Ammon's horn (tissue), 1 donor: Measurements from ENCODE around the gene CLN6.
"Not testable (repeated sequence)": the region's sequence is repeated elsewhere in the genome, so short reads cannot be mapped to it uniquely, and the experiment has no call there.

ENCODE experiments used
- DNase-seq: peaks from one replicate; pipeline ENCODE4 v3.0.0-alpha.2; 2016; ENCODE audit warnings: low spot score

The CLN6 gene

DNA sequence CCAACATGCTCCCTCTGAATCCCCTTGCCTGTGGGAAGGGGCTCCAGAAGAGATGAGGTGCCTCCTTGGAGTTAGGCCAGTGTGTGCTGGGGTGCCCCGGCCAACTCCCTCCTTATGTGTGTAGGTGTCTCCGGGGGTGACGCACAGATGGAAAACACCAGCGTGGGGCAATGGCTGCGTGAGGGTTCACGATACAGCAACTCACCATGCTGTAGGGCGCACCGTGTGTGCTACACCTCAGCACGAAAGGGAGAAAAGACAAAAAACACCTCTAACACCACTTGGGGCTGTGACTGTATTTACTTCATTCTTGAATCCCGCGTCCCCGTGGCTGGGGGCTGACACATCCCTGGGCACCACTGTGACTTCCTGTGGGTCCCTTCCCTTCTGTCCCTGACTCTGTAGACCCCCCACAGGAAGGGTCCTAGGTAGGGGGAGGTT, 22.8 kb downstream of the CLN6 start:
- no peak for DNase-seq

- DNase-seq: peak; percentile 71
Measured at GRCh38 chr15:68205954-68206539, 23.5 kb downstream of the CLN6 start.

- DNase-seq: no peak
Measured at GRCh38 chr15:68205558-68205944, 24.0 kb downstream of the CLN6 start.

GRCh38 chr15:68204776-68205557, 24.6 kb downstream of the CLN6 start, which contains the start of gene CALML4:
Gene CALML4 (minus strand): TSS chr15:68205332. CDS start chr15:68205247, 85 bp downstream.
- DNase-seq: peak; percentile 68

DNA sequence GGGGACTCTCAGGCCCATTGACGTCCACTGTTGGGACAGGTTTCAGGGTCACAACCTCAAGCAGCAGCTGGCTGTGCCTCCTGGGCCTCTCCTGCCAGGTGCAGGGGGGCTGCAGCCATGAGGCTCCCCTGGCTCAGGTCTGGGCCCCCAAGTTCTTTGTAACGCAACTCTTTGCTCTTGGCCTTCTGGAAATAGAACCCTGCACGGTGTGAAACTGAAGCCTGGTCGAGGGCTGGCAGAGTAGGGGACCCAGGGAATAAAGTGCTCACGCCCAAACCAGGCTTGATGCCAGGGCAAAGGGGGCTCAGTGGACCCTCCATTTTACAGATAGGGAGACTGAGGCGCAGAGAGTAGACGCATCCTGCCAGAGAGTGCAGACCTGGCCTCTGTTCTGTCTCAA, 25.2 kb downstream of the CLN6 start:
- no peak for DNase-seq

GRCh38 chr15:68203956-68204355, 25.6 kb downstream of the CLN6 start:
- no peak for DNase-seq

DNA sequence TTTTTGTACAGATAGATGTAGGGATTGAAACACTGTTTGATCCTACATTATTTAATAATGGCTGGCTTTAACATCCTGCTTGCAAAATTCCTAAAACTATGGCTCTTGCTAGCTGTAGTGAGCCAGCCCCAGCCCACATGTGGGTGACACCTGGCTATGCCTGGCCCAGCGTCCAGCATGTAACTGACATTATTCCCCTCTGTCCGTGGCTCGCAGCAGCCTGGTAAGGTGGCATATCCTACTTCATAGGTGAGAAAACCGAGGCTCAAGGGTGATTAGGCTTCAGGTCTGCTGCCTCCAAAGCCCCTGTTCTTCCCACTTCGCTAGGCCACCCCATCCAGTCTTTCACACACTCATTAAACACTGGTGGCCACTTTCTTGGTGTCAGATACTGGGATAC, 26.0 kb downstream of the CLN6 start:
- DNase-seq: no peak

DNA sequence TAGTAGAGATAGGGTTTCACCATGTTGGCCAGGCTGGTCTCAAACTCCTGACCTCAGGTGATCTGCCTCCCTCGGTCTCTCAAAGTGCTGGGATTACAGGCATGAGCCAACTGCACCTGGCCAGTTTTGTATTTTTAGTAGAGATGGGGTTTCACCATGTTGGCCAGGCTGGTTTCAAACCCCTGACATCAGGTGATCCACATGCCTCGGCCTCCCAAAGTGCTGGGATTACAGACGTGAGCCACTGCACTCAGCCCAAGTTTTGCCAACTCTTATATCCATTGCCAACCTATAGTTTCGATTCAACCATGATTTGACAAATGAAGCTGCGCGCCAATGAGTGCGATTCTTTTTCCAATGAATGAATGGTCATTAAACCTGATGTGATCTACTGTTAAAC, 26.5 kb downstream of the CLN6 start:
- not testable (repeated sequence) for DNase-seq

DNA sequence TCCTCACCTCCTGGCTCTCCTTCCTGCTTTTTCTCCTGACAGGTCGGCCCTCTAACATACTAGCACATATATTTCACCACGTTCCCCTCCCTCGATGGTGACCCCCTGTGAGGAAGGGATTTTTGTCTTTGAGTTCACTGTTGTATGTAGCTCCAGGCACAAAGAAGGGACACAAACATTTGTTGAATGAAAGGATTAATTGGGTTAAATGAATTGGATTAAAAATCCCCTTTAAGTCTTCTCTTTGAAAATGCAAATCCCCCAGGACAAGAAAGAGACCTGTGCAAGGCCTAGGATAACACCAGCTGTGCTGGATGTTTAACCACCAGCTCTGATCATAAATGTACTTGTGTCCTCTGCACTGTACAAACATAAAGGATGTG, 27.7 kb downstream of the CLN6 start:
- DNase-seq: no peak

DNA sequence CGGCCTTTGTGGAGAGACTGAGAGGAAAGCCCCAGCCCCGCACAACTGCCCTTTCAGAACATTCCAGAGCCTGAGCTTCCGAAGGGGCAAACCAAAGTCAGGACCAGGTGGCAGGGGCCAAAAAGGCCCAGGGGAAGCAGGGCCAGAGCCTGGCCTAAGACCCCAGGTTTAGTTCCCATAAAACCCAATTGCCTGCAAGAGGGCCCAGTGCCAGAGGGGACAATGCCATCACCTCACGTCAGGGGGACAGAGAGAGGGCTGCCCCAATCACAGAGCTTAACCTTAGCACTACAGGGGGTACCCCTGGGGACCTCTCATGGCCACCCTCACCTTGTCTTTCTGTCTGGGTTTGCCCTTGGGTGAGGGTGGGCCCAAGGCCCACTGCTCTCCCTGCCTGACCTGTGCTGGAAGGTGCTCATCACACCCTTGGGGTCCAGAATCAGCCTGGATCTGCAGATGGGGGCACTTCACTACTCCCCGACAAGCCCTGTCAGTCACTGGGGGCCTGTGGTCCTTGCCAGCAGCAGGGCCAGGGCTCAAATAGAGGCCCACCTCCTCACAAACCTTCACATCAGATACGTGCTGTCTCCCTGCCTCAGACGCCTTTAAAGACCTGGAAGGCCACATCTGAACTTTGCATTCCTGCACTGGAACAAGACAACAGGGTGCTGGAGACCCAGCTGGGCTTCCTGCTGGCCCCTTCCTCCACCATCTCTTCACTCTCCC, 28.2 kb downstream of the CLN6 start:
- no peak for DNase-seq

DNA sequence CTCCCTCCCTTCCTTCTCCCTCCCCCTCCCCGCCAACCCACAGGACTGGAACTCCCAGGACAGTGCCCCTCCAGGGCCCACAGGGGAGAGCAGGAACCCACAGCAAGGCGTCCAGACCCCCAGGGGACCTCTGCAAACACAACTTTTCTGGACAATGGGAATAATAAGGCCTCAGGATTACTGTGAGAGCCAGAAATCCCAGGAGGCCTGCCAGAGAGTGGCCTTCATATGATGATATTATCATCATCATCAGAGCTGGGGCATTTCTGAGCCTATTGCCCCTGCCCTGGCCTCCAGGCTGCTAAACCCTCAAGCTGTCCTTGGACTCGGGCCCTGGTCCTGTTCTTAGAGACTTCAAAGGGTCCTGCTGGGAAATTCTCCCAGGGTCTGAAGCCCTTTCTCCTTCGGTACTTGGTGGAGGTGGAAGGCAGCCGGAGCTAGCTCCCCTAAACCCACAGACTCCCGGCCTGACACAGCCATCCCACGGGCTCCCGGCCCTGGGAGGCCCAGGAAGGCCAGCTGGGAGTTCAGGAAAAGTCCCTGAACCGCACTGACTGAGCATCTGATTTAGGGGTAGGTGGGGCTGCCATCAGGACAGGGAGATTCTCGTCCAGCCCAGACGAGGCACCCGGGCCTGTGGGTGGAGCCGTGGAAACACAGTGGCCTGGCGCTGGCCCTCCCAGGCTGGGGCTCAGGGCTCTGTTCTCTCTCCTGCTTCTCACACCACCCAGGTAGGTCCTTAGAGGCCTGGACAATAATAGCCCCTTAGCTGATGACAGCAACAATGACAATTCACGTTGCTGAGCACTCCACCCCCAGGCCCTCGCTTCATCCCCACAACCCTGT, 29.3 kb downstream of the CLN6 start:
- no peak for DNase-seq

DNA sequence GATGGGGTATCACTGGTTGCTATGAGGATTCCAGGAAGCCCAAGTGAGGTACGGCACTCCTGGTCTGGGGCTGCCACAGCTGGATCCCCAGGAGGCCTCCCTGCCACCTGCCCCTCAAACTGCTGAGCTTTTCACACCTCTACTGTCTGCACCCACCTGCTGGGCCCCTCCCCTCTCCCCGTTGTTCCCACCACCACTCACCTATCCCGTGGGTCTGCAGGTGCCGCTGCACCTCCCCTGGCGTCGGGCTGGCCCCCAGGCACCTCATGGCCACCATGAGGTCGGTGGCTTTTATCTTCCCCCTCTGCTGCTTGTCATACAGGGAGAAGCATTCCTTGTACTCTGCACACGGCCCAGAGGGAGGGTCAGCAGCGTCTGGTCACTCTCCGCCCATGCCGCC, 30.2 kb downstream of the CLN6 start:
- DNase-seq: no peak

DNA sequence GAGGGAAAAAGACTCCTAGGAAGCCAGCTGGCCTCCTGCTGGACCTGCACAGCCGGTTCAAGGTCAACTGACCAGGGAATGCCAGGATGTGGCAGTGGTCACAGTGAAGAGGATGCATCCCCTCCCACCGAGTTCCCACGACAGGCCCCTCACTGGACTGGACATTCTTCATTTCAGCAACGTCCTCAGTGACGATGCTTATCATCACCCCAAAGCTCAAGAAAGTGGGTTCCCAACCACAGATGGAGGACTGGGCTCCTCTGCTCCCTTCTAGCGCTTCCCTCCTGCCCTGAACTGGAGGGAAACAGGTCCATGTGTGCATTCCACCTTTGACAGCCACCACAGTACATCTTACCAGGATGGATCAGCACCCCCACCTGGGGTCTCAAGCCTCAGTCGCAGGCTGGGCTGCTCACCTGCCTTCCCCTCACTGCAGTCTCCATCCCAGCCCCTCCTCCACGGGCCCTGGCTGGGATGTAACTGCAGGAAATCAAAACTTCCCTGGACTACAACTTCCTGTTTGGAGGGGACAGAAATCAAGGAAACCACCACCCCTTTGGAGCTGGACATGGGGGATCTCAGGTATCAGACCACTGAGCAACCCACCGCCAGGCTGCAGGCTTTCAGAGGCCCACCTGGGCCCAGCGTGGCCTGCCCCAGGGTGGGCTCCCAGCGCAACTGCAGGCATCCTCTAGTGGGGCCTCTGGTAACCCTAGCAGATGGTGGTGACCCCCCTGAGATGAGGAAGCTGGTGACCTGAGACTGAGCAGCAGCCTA, 31.7 kb downstream of the CLN6 start:
- DNase-seq: no peak

GRCh38 chr15:68197170-68197492, 32.4 kb downstream of the CLN6 start:
- no peak for DNase-seq

DNA sequence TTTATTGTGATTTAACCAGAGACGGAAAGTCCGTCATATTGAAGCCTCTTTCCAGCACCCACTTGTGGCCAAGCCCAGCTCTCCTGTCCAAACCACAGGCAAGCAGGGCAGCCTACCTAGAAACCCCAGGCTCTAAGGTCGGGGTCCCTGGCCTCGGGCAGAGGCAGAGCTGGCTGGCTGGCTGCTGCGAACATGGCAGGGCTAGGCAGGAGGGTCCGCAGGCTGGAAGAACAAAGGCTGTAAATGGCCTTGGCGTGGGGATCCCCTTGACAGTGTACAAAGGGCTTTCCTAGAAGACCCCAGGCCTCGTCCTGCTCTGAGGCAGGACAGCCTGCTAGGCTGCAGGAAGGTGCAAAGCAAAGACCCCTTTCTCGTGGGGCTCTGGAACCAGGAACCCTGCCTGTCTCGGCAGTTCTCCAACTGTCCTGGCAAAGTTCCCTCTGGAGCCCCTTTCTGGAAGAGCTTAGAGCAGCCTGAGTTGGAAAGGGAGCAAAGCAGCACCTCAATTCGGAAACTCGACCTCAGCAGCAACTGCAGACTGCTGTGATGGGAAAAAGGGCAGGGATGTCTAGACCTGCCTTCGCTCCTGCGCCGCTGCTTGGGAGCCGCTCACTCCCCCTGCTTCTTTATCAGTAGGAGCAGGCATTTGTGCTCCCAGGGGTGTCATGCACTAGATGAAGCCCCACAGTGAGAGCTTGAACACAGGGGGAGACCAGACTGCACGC, 32.9 kb downstream of the CLN6 start:
- no peak for DNase-seq

- no peak for DNase-seq
Measured at GRCh38 chr15:68195336-68196112, 34.0 kb downstream of the CLN6 start.

GRCh38 chr15:68192804-68193486, 36.6 kb downstream of the CLN6 start:
- peak; percentile 70 for DNase-seq

GRCh38 chr15:68192117-68192516, 37.4 kb downstream of the CLN6 start:
- DNase-seq: no peak

DNA sequence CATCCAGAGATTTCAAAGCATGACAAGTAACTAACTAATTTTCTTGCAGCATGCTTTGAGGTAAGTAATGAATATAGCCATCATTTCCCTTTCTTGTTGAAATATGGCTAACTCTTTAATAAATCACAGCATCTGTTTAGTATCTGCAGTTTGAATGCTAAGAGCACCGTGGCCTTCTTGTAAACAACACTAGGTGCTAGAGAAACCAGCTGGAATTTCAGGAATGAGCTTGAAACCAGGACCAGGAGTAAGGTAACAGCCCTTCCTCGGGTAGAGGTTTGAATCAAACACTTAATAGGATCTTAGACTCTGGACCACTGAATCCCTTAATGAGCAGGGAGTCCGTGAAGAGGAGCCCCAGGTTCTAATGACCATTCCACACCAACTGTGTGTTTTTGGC, 38.0 kb downstream of the CLN6 start:
- DNase-seq: no peak
